Adrenal gland (tissue), 5 donors: ENCODE data around the gene MOSPD3.

ENCODE experiments used
- POLR2A ChIP-seq, 2 donors: fragments of 450-650 bp; IDR thresholded peaks; one replicate each; pipeline ENCODE4 v1.6.1; 2017; ENCODE audit warnings: antibody characterized with exemption in 2 of 2, mild to moderate bottlenecking in 2 of 2, moderate library complexity in 1 of 2
- TF ChIP-seq, protein P1 (sequence below), 6 experiments: fragments of 450-650 bp in 4 of 6; fragments of 200-600 bp in 2 of 6; sonication (generic) in 1 of 6; IDR thresholded peaks; 1 replicate in 5 of 6; 2 replicates in 1 of 6; pipeline versions ENCODE4 v1.5.1 to v1.8.0; 2016 to 2021; ENCODE audit warnings: antibody characterized with exemption in 6 of 6, mild to moderate bottlenecking in 2 of 6, moderate library complexity in 1 of 6
- donor health status: DM: no; HTN: no; CAD: no.

DNA sequence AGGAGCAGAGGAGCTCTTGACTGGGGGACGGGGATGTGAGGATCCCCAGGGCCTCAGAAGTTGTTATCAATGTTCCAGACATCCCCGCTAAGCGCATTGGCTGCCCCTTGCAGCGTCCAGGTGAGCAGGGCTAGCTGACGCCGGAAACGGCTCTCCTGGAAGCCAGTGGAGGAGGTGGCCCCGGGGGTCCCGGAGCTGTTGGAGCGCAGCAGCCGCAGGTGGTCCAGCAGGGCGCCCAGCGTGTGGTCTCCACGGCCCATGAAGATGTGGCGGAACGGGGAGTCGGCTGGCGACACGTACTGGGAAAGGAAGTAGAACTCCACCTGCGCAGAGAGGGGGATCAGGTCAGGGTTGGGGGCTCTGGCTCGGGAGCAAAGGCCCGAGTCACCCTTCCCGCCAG, 8.5 kb downstream of the MOSPD3 start:
- TF ChIP-seq, protein P1, sequence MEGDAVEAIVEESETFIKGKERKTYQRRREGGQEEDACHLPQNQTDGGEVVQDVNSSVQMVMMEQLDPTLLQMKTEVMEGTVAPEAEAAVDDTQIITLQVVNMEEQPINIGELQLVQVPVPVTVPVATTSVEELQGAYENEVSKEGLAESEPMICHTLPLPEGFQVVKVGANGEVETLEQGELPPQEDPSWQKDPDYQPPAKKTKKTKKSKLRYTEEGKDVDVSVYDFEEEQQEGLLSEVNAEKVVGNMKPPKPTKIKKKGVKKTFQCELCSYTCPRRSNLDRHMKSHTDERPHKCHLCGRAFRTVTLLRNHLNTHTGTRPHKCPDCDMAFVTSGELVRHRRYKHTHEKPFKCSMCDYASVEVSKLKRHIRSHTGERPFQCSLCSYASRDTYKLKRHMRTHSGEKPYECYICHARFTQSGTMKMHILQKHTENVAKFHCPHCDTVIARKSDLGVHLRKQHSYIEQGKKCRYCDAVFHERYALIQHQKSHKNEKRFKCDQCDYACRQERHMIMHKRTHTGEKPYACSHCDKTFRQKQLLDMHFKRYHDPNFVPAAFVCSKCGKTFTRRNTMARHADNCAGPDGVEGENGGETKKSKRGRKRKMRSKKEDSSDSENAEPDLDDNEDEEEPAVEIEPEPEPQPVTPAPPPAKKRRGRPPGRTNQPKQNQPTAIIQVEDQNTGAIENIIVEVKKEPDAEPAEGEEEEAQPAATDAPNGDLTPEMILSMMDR (IDR thresholded peaks at IDR 0.05), result no peak
- TF ChIP-seq POLR2A (IDR thresholded peaks at IDR 0.05), result no peak
